Progenitor cell of endocrine pancreas (in vitro differentiated cells): ENCODE measurements around the gene CYP4F22. TPM values are rescaled to one million over a fixed set of nuclear protein-coding genes. Genes with fewer than 3 reads are reported as not detected.

ENCODE experiments used
- DNase-seq: peaks from one replicate; pipeline ENCODE4 v3.0.0; 2021; ENCODE audit warnings: low spot score; ENCODE audit not compliant: unreplicated experiment
- H3K27ac Mint-ChIP-seq: 2 replicates; pipeline ENCODE4 v1.8.0; 2021; ENCODE audit warnings: mild to moderate bottlenecking, moderate library complexity, mixed read lengths
- H3K27me3 Mint-ChIP-seq: 2 replicates; pipeline ENCODE4 v1.8.0; 2021; ENCODE audit warnings: mixed read lengths
- H3K36me3 Mint-ChIP-seq: 2 replicates; pipeline ENCODE4 v1.8.0; 2022; ENCODE audit warnings: mixed read lengths; ENCODE audit not compliant: insufficient read depth
- H3K4me1 Mint-ChIP-seq: 2 replicates; pipeline ENCODE4 v1.8.0; 2021; ENCODE audit warnings: low read depth, mixed read lengths
- H3K4me3 Mint-ChIP-seq: 2 replicates; pipeline ENCODE4 v1.8.0; 2021; ENCODE audit warnings: low read depth, mild to moderate bottlenecking, moderate library complexity, mixed read lengths
- H3K9me3 Mint-ChIP-seq: 2 replicates; pipeline ENCODE4 v1.8.0; 2021; ENCODE audit warnings: low read depth, mixed read lengths
- total RNA-seq: library from RNA; stranded (reverse); gene quantifications from 2 replicates; pipeline ENCODE4 v1.2.1, GENCODE V29; 2021
- TF ChIP-seq, protein P1 (sequence below): fragments of 200-600 bp; sonication (generic); IDR thresholded peaks from one replicate; pipeline ENCODE4 v1.5.0; 2021; ENCODE audit warnings: antibody characterized with exemption, mild to moderate bottlenecking; ENCODE audit not compliant: unreplicated experiment

Gene CYP4F22
- total RNA-seq, 1 donor from 2014 or later, result not detected

DNA sequence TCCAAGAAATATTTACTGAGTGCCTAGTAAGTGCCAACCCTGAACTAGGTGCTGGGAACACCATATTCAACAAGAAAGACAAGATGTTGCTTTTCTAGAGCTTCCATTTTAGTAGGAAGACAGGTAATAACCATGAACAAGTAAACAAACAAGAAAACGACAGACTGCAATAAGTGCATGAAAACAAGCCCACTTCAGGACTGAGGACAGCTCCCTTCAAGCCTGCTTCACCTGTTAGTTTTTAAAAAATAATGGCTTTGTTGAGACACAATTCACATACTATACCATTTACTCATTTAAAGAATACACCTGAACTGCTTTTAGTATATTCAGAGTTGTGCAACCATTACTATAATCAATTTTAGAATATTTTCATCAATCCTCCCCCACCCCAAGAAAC lies 30.4 kb downstream of the CYP4F22 start:
- H3K27ac Mint-ChIP-seq, result no peak overlapping the region
- no peaks in the 10 kb centered on the region for H3K4me1 Mint-ChIP-seq
- TF ChIP-seq, protein P1, sequence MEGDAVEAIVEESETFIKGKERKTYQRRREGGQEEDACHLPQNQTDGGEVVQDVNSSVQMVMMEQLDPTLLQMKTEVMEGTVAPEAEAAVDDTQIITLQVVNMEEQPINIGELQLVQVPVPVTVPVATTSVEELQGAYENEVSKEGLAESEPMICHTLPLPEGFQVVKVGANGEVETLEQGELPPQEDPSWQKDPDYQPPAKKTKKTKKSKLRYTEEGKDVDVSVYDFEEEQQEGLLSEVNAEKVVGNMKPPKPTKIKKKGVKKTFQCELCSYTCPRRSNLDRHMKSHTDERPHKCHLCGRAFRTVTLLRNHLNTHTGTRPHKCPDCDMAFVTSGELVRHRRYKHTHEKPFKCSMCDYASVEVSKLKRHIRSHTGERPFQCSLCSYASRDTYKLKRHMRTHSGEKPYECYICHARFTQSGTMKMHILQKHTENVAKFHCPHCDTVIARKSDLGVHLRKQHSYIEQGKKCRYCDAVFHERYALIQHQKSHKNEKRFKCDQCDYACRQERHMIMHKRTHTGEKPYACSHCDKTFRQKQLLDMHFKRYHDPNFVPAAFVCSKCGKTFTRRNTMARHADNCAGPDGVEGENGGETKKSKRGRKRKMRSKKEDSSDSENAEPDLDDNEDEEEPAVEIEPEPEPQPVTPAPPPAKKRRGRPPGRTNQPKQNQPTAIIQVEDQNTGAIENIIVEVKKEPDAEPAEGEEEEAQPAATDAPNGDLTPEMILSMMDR, result no peak
- no peak overlapping the region for H3K4me3 Mint-ChIP-seq
- H3K36me3 Mint-ChIP-seq, result peaks cover 5% of the 10 kb centered on the region
- H3K9me3 Mint-ChIP-seq, result peaks cover 38% of the 10 kb centered on the region
- no peaks in the 10 kb centered on the region for H3K27me3 Mint-ChIP-seq
- no peak for DNase-seq

GRCh38 chr19:15539638-15540037 lies 31.3 kb downstream of the CYP4F22 start:
- Mint-ChIP-seq H3K9me3 (peaks cover 35% of the 10 kb centered on the region), H3K27me3 (no peaks in the 10 kb centered on the region), H3K4me1 (no peaks in the 10 kb centered on the region), H3K4me3 (no peak overlapping the region), H3K36me3 (peaks cover 5% of the 10 kb centered on the region), H3K27ac (no peak overlapping the region)
- DNase-seq, result no peak
- TF ChIP-seq, protein P1, result no peak

- H3K9me3 Mint-ChIP-seq, result peaks cover 28% of the 10 kb centered on the region
- TF ChIP-seq, protein P1, result no peak
- H3K27me3 Mint-ChIP-seq, result no peaks in the 10 kb centered on the region
- H3K36me3 Mint-ChIP-seq, result peaks cover 5% of the 10 kb centered on the region
- no peaks in the 10 kb centered on the region for H3K4me1 Mint-ChIP-seq
- H3K4me3 Mint-ChIP-seq, result no peak overlapping the region
- no peak for DNase-seq
- no peak overlapping the region for H3K27ac Mint-ChIP-seq
Measured at GRCh38 chr19:15540435-15540834, 32.1 kb downstream of the CYP4F22 start.

GRCh38 chr19:15544283-15544682 lies 36.0 kb downstream of the CYP4F22 start:
- Mint-ChIP-seq H3K27me3 (no peaks in the 10 kb centered on the region), H3K4me3 (no peak overlapping the region), H3K4me1 (no peaks in the 10 kb centered on the region), H3K9me3 (peaks cover 20% of the 10 kb centered on the region), H3K27ac (no peak overlapping the region), H3K36me3 (peaks cover 3% of the 10 kb centered on the region)
- DNase-seq, result no peak
- TF ChIP-seq, protein P1, result no peak

GRCh38 chr19:15544970-15545369 lies 36.6 kb downstream of the CYP4F22 start:
- no peak overlapping the region for H3K27ac Mint-ChIP-seq
- H3K4me3 Mint-ChIP-seq, result no peak overlapping the region
- H3K4me1 Mint-ChIP-seq, result no peaks in the 10 kb centered on the region
- DNase-seq, result no peak
- H3K27me3 Mint-ChIP-seq, result no peaks in the 10 kb centered on the region
- TF ChIP-seq, protein P1, result no peak
- peaks cover 3% of the 10 kb centered on the region for H3K36me3 Mint-ChIP-seq
- peaks cover 18% of the 10 kb centered on the region for H3K9me3 Mint-ChIP-seq
